ENCODE results near the gene OCA2.

DNA sequence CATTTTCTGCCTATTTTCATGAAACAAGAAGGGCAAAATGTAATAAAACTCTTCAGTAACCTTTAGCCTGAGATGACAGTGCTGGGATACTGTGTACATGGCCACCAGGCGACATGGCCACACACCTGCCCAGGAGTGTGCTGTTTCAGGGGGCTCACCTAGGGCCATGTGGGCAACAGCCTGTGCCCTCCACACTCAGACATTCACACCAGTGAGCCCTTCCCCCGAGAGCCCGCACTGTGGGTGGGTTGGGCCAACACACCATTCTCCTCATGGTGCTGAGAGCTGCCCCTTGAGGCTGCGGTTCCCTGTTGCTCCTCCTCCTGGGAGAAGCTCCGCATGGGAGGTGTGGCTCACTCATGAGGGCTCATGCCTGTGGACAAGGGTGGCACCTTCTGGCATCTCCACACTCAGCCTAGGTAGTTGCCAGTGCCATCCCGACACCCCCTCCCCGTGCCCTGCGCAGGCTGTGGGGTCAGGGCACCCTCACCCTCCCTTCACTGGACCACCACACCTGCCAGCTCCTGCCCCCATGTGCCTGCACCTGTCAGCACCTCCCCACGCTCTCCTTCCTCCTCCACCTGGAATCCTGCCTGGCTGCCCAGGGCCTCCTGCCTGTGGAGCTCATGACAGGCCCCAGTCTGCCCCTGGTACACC, 19.7 kb downstream of the OCA2 start:
- TF ChIP-seq, protein P1, sequence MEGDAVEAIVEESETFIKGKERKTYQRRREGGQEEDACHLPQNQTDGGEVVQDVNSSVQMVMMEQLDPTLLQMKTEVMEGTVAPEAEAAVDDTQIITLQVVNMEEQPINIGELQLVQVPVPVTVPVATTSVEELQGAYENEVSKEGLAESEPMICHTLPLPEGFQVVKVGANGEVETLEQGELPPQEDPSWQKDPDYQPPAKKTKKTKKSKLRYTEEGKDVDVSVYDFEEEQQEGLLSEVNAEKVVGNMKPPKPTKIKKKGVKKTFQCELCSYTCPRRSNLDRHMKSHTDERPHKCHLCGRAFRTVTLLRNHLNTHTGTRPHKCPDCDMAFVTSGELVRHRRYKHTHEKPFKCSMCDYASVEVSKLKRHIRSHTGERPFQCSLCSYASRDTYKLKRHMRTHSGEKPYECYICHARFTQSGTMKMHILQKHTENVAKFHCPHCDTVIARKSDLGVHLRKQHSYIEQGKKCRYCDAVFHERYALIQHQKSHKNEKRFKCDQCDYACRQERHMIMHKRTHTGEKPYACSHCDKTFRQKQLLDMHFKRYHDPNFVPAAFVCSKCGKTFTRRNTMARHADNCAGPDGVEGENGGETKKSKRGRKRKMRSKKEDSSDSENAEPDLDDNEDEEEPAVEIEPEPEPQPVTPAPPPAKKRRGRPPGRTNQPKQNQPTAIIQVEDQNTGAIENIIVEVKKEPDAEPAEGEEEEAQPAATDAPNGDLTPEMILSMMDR (IDR thresholded peaks at IDR 0.05): no peak
- TF ChIP-seq POLR2A (IDR thresholded peaks at IDR 0.05): no peak
